ENCODE measurements around the gene VMAC. TPM values are rescaled to one million over a fixed set of nuclear protein-coding genes. Genes with fewer than 3 reads are reported as not detected.
A peak's percentile ranks its signal among the peaks of the same experiment; 100 is the strongest.

VMAC gene
- total and polyA plus RNA-seq, 2 donors (not counting 1 experiment from before 2014, with no cell fraction given): 27.1 to 27.2 TPM

- H3K27me3 Mint-ChIP-seq: no peaks in the 10 kb centered on the region
- POLR2A ChIA-PET: interaction anchor here (0.5 to 1.8 kb wide), 5 partner anchors 75 to 960 kb away, joined by 3 to 9 read pairs (median 4); partner anchors contain the start of genes ALKBH7 and RANBP3
- intact Hi-C loops (cut with micrococcal nuclease): loop anchor here (5.0 kb wide), 1 partner anchor 936 kb away; the partner anchor contains the start of gene KDM4B
These were observed 1.5 kb upstream of the VMAC start for GRCh38 chr19:5903056-5903623.

More at GRCh38 chr19:5903056-5903623, 1.5 kb upstream of the VMAC start:
- peak overlapping the region; percentile 99 for H3K4me2 ChIP-seq (replicated peaks; ENCODE audit: low read depth, low read length, poor library complexity, severe bottlenecking)
- peaks cover 53% of the 10 kb centered on the region for H3K79me2 ChIP-seq (ENCODE audit: control insufficient read depth, insufficient read depth, low read length)
- TF ChIP-seq EZH2 (IDR thresholded peaks at IDR 0.05; ENCODE audit: borderline replicate concordance, insufficient read depth, low read depth, low read length, poor library complexity, severe bottlenecking): no peak
- no peak for TF ChIP-seq CTCF (IDR thresholded peaks at IDR 0.05)
- H3K9me3 Mint-ChIP-seq (ENCODE audit: insufficient read depth): no peaks in the 10 kb centered on the region
- peak overlapping the region; percentile 99 for H2AFZ ChIP-seq (ENCODE audit: insufficient read depth, low read depth, low read length, poor library complexity, severe bottlenecking)
- DNase-seq (no peak), ATAC-seq (ENCODE audit: low read depth) (no peak)
- under 1% methylated on average over 25 of the region's 27 CpGs for WGBS (ENCODE audit: insufficient coverage)
- H3K27ac ChIP-seq (ENCODE audit: low read length in 2 of 2): peak overlapping the region; percentile 79 to 85
- H3K27me3 ChIP-seq (replicated peaks in 1 of 4; ENCODE audit: control extremely low read depth in 1 of 4, control insufficient read depth in 3 of 4, insufficient read depth in 4 of 4, low read length in 3 of 4): no peaks in the 10 kb centered on the region
- H3K9ac ChIP-seq (ENCODE audit: low read length): peak overlapping the region; percentile 99
- peaks cover 38% of the 10 kb centered on the region for H3K4me1 Mint-ChIP-seq
- H3K4me3 ChIP-seq (ENCODE audit: control extremely low read depth in 1 of 5, extremely low read depth in 1 of 5, insufficient read depth in 1 of 5, low read depth in 2 of 5, low read length in 4 of 5): peak overlapping the region; percentile 86 to 99 (median 98)
- peak overlapping the region; percentile 92 for H3K4me3 Mint-ChIP-seq
- CTCF ChIA-PET: interaction anchor here (2.8 kb wide), 1 partner anchor 99 kb away, joined by 10 read pairs; the partner anchor contains the start of gene NRTN
- H4K20me1 ChIP-seq (ENCODE audit: control insufficient read depth, insufficient read depth, low read length, poor library complexity, severe bottlenecking): peaks cover 46% of the 10 kb centered on the region
- peaks cover 0 to 4% of the 10 kb centered on the region in 2 experiments for H3K36me3 ChIP-seq (replicated peaks in 1 of 2; ENCODE audit: control extremely low read depth in 1 of 2, control insufficient read depth in 1 of 2, extremely low read depth in 1 of 2, insufficient read depth in 2 of 2, low read length in 1 of 2)
- no peaks in the 10 kb centered on the region for H3K9me3 ChIP-seq (ENCODE audit: control extremely low read depth in 1 of 3, control insufficient read depth in 2 of 3, insufficient read depth in 1 of 3, low read length in 2 of 3)
- peaks cover 11 to 25% of the 10 kb centered on the region in 2 donors for H3K4me1 ChIP-seq (ENCODE audit: control insufficient read depth in 2 of 2, insufficient read depth in 2 of 2, low read length in 2 of 2)
- H3K27ac Mint-ChIP-seq: peak overlapping the region; percentile 96

Measured in B cell (primary cell).